Globus pallidus (tissue), 1 donor: ENCODE data around the gene C12orf57.
"Not testable (repeated sequence)": the region's sequence is repeated elsewhere in the genome, so short reads cannot be mapped to it uniquely, and the experiment has no call there.

Experiments
- DNase-seq: peaks from one replicate; pipeline ENCODE4 v3.0.0-alpha.2; 2015; ENCODE audit warnings: low spot score

C12orf57 gene, protein sequence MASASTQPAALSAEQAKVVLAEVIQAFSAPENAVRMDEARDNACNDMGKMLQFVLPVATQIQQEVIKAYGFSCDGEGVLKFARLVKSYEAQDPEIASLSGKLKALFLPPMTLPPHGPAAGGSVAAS

DNA sequence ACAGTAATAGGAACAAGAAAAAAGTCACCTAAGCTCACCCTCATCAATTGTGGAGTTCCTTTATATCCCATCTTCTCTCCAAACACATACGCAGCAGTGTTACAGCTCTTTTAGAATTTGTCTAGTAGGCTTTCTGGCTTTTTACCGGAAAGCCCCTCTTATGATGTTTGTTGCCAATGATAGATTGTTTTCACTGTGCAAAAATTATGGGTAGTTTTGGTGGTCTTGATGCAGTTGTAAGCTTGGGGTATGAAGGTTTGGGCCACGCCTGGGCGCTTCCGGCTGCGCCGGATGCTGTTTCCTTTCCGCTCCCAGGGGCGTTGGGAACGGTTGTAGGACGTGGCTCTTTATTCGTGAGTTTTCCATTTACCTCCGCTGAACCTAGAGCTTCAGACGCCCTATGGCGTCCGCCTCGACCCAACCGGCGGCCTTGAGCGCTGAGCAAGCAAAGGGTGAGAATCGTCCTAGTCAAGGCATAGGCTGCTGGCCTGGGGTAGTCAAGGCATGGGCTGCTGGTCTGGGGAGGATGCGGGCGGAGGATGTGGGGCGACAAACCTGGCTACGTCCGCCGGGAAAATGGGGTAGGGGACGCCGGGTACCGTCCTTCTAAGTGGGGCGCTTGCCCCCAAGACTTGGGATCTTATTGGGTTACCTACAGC lies at the start of gene C12orf57, which contains the start of gene RNU7-1:
C12orf57 (plus strand) TSS at position 301 of the 659 bp plus-strand sequence; CDS start at position 401, 100 bp downstream.
RNU7-1 (plus strand) TSS at position 95 of the 659 bp plus-strand sequence.
- DNase-seq: peak; percentile 90

DNA sequence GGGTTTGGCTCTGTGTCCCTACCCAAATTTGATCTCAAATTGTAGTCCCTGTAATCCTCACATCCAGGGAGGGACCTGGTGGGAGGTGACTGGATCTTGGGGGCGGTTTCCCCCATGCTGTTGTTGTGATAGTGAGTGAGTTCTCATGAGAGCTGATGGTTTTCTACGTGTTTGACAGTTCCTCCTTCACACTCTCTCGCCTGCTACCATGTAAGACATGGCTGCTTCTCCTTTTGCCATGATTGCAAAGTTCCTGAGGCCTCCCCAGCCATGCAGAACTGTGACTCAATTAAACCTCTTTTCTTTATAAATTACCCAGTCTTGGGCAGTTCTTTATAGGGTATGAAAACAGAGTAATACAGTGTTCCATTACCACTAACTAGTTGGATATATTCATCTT lies 49.5 kb upstream of the C12orf57 start:
- no peak for DNase-seq

DNA sequence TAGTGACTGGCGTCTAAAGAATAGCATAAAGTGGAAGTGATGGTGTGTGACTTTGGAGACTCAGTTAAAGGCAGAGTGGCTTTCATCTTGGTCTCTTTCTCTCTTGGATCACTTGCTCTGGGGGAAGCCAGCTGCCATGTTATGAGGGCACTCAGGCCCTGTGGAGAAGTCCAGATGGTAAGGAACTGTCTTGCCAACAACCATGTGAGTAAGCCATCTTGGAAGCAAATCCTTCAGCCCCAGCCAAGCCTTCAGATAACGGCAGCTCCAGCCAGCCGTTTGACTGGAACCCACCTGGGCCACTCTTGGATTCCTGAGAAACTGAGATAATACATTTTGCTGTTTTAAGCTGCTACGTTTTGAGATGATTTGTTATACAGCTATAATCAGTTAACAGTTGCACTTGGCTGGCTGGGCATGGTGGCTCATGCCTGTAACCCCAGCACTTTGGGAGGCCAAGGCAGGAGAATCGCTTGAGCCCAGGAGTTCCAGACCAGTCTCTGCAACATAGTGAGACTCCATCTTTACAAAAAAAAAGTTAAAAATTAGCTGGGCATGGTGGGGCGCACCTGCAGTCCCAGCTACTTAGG lies 46.9 kb upstream of the C12orf57 start:
- no peak for DNase-seq

DNA sequence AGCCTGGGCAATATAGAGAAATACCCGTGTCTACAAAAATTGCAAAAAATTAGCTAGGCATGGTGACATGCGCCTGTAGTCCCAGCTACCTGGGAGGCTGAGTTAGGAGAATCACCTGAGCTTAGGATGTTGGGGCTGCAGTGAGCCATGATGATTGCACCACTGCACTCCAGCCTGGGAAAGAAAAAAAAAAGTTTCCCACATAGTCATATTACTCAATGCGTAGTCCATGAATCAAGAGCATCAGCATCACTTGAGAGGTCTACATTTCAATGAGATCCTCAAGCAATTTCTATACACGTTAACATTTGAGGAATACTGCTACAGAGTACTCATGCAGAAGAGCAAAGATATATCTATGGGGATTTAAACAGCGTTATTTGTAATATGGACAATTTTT lies 44.4 kb upstream of the C12orf57 start:
- no peak for DNase-seq

DNA sequence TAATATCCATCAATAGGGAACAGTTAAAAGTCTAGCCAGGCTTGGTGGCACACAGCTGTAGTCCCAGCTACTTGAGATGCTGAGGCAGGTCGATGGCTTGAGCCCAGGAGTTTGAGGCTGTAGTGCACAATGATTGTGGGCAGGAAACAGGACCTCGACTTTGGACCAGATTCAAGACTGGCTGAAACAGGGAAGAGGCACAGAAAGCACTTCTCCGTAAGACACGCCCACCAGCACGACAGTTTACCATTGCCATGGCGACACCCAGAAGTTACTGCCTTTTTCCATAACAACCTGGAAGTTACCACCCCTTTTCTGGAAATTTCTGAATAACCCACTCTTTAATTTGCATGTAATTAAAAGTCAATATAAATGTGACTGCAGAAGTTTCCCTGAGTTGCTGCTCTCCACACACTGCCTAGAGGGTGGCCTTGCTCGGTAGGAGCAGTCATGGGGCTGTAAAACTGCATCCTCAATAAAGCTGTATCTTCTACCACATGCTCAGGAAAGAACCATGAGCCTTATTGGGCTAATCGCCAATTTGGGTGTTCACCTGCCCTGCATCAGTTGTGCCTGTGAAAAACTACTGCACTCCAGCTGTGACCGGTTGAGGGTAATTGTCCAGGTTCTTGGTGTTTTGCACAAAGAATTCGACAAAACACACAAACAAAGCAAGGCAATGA lies 43.8 kb upstream of the C12orf57 start:
- peak; percentile 63 for DNase-seq

DNA sequence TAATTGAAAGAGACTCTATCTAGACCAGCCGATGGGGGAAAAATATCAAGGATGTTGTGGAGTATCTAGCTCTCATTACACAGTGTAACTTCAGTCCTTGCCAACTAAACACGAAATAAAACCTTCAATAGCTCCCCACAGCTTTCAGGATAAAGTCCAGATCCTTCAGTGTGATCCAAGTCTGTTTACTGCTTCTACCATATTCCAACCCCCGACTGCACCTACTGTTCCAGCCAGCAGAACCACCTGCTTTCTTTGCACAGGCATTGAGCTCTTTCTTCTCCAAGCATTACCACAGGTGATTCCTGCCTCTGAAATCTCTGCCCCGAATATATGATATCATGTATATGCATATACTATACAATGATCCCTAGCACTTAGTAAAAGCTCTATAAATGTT lies 41.4 kb upstream of the C12orf57 start:
- DNase-seq: no peak

DNA sequence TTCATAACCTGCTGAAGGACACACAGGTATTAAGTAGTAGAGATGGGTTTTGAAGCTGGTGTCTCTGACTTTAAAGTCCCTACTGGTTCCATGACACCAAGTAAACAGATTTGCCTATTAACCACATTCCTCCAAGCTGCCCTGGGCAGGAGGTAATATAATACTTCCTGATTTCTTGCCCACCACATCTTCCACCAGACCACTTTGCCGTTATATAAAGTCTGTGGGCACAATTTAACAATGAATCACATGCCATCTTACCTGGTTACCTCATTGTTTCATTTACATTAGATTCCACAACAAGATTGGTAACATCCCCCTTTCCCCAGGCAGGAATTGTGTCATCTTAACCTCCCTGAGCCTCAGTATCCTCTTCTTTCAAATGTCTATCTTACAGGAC lies 40.1 kb upstream of the C12orf57 start:
- no peak for DNase-seq

DNA sequence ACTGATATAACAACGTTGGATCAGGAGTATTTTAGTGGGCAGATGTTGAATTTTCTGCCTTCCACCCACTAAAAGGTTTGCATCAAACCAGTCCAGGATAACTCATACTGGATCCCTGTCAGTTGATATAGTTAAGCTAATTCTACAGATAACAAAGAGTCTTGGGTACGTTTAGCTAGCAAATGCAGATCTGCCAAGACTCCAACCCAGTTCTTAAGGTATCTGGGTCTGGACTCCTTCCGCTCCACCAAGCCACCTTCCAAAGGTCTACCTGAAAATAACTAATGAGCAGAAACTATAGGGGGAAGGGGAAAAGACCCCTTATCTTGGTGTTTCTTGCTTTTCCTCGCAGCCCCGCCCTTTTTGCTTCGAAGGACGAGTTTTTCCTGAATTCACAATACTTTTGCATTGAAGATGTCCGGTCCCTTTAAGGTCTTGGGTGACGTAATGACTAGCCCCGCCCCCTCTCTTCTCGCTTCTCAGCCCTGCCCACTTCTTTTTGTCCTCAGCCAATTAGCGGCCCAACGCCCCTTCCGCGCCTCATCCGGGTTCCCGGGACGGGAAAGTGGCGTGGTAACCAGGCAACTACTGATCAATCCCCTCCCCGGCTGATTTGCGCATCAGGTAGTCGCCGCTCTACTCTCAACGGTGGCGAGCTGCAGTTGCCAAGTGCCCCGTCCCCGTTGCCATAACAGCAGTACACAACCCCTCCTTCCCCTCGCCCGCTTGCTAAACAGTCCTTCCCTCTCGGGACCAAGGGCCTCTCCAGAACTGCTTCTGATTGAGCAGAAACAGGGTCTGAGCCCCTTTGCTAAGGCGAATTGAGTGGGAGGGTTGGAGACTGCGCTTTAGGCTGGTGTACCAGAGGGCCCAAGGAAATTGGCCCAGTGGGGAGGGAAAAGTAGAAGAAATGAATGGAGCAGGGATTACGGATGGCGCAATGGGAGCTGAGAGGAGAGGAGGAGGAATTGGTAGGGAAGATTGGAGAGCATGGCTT lies 39.2 kb upstream of the C12orf57 start, which contains the start of gene LRRC23:
LRRC23 (plus strand) TSS at position 543 of the 997 bp plus-strand sequence. CDS start 812 bp downstream, outside the sequence.
- DNase-seq: peak; percentile 96

DNA sequence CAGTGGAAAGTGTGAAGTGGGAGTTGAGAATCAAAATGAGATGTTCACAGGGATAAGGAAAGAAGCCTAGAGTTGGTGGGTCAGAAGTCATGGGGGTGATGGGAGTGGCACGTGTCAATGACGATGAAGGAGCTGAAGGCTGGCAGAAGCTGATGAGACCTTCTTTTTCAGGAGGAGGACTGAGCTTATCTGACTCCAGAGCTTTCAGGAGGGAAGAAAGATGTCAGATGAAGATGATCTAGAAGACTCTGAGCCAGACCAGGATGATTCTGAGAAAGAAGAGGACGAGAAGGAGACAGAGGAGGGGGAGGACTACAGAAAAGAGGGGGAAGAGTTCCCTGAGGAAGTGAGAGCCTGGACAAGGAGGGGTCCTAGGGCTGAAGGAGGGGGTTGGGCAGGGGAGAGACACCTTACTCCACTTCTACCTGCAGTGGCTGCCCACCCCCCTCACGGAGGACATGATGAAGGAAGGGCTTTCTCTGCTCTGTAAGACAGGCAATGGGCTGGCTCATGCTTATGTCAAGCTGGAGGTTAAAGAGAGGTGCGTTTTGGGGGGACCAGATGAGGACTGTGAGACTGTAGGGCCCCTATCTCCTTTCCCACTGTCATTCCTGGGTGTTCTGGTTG lies 38.3 kb upstream of the C12orf57 start:
- DNase-seq: no peak

DNA sequence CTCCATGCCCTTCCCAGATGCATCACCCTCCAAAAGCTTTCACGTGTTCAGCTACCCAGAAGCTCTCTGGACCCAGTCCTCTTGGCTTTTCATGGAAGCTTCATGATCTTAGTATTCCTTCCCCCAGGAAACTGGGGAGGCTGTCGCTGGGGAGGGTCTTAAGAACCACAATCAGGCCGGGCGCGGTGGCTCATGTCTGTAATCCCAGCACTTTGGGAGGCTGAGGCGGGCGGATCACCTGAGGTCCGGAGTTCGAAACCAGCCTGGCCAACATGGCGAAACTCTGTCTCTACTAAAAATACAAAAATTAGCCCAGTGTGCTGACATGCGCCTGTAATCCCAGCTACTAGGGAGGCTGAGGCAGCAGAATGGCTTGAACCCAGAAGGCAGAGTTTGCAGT lies 35.7 kb upstream of the C12orf57 start:
- not testable (repeated sequence) for DNase-seq

DNA sequence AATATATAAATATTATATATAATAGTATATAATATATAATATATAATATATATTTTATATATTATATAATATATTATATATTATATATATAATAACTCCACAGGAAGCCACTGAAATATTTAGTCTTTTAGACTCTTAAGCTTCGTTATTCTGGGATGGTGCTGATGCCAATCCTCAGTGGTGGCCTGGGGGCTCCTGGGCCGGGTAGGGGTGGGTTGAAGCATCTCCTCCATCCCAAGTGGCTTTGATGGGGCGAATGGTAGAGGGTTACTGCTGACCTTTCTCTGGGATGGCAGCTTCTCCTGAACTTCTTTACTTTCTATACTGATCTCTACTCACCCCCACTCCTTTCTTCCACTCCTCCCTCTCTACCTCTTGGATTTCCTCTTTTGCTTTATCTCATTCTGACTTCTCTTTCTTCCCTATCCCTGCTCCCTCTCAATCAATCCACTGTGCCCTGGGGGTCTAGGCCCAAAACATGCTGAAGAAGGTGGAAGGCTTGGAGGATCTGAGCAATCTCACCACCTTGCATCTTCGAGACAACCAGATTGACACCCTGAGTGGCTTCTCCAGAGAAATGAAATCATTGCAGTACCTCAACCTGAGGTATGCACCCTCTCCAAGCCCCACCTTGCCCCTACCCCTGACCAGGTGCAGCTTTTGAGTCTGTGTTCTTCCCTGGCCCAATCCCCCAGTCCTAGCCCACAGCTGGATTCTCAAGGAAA lies 34.2 kb upstream of the C12orf57 start:
- no peak for DNase-seq

DNA sequence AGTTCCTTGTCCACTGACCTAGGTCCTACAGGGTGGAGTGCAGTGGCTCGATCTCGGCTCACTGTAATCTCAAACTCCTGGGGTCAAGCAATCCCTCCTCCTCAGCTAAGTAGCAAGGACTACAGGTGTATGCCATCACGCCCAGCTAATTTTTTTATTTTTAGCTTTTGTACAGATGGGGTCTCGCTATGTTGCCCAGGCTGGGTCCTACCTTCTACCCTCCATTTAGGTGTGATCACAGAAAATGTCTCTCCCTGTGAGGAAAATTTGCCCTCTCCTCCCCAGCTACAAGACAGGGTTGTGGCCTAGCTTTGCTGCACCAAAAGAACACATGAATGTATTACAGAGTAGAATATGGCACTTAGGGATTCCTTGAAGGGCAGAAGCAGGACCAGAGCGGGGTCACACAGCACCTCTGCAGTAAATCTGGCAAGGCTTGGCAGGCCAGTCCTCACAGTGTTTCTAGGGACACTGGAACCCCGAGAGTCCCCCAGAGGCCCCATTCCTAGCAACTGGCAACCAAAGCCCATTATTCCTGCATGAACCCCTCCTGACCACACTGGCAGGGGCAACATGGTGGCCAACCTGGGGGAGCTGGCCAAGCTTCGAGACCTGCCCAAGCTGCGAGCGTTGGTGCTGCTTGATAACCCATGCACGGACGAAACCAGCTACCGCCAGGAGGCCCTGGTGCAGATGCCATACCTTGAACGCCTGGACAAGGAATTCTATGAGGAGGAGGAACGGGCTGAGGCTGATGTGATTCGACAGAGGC lies 31.5 kb upstream of the C12orf57 start:
- DNase-seq: no peak

DNA sequence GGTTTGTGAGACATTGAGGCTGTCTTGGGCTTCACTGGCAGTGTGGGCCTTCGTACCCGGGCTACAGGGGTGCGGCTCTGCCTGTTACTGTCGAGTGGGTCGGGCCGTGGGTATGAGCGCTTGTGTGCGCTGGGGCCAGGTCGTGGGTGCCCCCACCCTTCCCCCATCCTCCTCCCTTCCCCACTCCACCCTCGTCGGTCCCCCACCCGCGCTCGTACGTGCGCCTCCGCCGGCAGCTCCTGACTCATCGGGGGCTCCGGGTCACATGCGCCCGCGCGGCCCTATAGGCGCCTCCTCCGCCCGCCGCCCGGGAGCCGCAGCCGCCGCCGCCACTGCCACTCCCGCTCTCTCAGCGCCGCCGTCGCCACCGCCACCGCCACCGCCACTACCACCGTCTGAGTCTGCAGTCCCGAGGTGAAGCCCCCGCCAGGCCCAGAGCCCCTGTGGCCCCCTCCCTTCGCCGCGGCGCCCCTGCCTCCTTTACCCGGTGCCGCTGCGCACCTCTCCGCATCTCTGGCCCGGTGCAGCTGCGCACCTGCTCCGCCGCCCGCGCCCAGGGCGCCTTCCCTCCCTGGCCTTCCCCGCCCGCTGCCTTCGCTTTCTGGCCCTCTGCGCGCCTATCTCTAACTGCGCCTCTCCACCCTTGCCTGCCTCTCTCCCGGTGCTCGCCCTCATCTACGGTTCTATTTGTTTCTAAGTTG lies 29.4 kb upstream of the C12orf57 start, which contains the start of gene ENO2:
ENO2 (plus strand) TSS at position 335 of the 701 bp plus-strand sequence. CDS start 1,253 bp downstream, outside the sequence.
- peak; percentile 83 for DNase-seq

DNA sequence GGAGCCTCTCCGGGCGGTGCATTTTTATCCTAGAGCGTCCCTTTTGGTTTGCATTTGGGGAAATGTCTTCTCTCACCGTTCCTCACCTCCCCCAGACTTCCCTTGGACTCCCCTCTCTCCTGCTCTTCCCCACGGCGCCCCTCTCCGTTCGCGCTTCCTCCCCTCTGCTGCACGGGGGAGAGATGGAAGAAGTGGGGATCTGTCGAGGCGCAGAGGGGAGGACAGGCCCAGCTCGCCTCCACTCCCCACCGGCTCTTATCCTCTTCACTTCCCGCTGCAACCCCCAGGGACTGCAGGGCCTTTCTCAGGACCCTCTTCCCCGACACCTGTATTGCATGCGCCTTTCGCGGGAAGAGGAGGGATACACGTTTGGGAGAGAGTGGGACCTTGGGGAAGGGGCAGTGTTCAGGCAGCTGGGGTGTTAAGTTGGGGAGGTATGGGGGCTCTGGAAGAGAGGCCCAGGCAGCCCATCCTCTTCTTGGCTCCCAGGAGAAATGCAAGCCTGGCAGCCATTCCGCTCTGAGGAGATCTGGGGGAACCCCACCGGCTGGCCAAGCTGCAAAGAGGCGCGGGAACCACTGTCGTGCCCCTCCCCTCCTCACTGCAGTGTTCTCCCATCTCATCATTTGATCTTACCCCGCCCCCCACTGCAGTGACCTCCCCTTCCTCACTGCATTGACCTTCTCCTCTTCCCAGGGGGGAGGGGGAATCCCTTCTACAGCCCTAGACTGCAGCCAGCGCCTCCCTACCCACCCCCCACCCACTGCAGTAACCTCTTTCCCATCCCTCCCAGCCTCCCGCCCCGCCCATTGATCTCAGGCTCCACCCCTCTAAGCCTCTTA lies 28.7 kb upstream of the C12orf57 start:
- DNase-seq: no peak

DNA sequence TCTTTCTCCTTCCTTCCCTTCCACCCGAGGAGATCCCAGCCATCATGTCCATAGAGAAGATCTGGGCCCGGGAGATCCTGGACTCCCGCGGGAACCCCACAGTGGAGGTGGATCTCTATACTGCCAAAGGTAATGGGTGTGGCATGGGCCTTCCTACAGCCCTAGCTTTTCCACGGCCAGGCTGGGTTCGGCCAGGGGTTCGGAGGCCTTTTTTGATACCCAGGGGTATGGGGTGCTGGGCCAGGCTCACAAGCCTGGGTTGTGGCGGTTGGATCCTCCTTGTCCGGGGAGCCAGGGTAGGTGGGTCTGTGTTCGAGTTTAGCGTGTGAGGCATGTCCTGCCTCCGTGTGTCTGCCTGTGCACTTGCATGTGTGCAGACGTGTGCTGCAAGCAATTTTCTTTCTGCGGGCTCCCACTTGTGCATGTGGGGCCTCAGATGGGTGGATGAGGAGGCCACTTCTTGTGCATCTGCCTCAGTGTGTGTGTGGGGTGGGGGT lies 28.0 kb upstream of the C12orf57 start:
- DNase-seq: no peak

DNA sequence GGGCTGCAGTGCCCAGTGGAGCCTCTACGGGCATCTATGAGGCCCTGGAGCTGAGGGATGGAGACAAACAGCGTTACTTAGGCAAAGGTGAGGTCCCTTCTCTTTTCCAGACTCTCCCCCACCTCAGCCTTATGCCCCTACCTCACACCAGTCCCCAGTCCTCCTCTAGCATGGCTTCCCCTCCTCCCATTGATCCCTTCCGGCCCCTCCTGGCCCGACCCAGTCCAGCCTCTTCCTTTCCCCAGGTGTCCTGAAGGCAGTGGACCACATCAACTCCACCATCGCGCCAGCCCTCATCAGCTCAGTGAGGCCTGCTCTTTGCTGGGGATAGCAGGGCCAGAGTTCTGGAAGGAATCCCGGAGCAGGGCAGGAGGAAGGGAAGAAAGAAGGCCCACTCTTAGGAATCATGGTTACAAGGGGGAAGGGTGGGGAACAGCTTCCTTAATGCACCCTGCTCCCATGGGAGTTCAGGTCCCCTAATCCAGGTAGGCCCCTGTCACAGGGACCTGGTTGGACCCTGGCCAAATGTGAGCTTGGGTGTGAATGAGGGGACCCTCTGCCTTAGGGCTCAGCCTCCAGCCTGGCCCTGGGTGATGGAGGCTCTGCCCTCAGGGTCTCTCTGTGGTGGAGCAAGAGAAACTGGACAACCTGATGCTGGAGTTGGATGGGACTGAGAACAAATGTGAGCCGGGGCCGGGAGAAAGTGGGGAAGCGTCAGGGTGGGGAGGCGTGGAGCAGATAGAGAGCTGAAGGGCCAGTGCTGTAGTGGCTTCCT lies 27.2 kb upstream of the C12orf57 start:
- DNase-seq: no peak
